HL-60 (cell line): Measurements from ENCODE around the gene AQP7.

Source experiments
- DNase-seq, 2 experiments: peaks; one replicate each; pipeline ENCODE4 v3.0.0-alpha.2; 2010 to 2020; ENCODE audit warnings: low read depth in 1 of 2, low spot score in 1 of 2
- H3K27ac ChIP-seq: fragments of 250-450 bp; sonication (Bioruptor Pico); replicated peaks from 2 replicates; pipeline ENCODE4 v1.5.1; 2020; ENCODE audit warnings: mild to moderate bottlenecking, moderate library complexity
- H3K27me3 ChIP-seq: fragments of 250-450 bp; sonication (Bioruptor Pico); 2 replicates; pipeline ENCODE4 v1.5.1; 2021; ENCODE audit warnings: mild to moderate bottlenecking, moderate library complexity; ENCODE audit not compliant: insufficient read depth, poor library complexity, severe bottlenecking
- H3K4me3 ChIP-seq: replicated peaks from 2 replicates; pipeline ENCODE4 v1.5.1; 2011; ENCODE audit warnings: mild to moderate bottlenecking, control low read depth, low read length; ENCODE audit not compliant: insufficient read depth
- GABPA ChIP-seq: IDR thresholded peaks from 2 replicates; pipeline ENCODE4 v1.6.1; 2012; ENCODE audit warnings: low read depth
- POLR2AphosphoS5 ChIP-seq: IDR thresholded peaks from 2 replicates; pipeline ENCODE4 v1.6.1; 2012; ENCODE audit warnings: low read depth
- SPI1 ChIP-seq: IDR thresholded peaks from 2 replicates; pipeline ENCODE4 v1.6.1; 2012; ENCODE audit warnings: low read depth, mild to moderate bottlenecking, borderline replicate concordance
- TF ChIP-seq, protein P1 (sequence below): IDR thresholded peaks from one replicate; pipeline ENCODE4 v1.5.1; 2011; ENCODE audit warnings: low read length, control low read depth, inconsistent platforms; ENCODE audit not compliant: insufficient read depth
- TF ChIP-seq, protein P2 (sequence below): IDR thresholded peaks from 2 replicates; pipeline ENCODE4 v1.6.1; 2012; ENCODE audit warnings: low read depth; ENCODE audit not compliant: insufficient replicate concordance

Gene AQP7

DNA sequence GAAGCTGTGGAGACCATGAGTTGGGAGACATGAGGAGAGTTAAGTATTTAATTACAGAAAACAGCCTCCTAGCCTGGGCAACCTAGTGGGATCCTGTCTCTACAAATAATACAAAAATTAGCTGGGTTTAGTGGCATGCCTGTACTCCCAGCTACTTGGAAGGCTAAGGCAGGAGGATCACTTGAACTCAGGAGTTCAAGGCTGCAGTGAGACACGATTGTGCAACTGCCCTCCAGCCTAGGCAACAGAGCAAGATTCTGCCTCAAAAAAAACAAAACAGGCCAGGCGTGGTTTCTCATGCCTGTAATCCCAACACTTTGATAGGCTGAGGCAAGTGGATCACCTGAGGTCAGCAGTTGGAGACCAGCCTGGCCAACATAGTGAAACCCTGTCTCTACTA is 52.6 kb downstream of the AQP7 start:
- TF ChIP-seq GABPA, result no peak
- TF ChIP-seq POLR2AphosphoS5, result no peak
- TF ChIP-seq SPI1, result no peak
- TF ChIP-seq, protein P1, sequence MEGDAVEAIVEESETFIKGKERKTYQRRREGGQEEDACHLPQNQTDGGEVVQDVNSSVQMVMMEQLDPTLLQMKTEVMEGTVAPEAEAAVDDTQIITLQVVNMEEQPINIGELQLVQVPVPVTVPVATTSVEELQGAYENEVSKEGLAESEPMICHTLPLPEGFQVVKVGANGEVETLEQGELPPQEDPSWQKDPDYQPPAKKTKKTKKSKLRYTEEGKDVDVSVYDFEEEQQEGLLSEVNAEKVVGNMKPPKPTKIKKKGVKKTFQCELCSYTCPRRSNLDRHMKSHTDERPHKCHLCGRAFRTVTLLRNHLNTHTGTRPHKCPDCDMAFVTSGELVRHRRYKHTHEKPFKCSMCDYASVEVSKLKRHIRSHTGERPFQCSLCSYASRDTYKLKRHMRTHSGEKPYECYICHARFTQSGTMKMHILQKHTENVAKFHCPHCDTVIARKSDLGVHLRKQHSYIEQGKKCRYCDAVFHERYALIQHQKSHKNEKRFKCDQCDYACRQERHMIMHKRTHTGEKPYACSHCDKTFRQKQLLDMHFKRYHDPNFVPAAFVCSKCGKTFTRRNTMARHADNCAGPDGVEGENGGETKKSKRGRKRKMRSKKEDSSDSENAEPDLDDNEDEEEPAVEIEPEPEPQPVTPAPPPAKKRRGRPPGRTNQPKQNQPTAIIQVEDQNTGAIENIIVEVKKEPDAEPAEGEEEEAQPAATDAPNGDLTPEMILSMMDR, result no peak
- TF ChIP-seq, protein P2, sequence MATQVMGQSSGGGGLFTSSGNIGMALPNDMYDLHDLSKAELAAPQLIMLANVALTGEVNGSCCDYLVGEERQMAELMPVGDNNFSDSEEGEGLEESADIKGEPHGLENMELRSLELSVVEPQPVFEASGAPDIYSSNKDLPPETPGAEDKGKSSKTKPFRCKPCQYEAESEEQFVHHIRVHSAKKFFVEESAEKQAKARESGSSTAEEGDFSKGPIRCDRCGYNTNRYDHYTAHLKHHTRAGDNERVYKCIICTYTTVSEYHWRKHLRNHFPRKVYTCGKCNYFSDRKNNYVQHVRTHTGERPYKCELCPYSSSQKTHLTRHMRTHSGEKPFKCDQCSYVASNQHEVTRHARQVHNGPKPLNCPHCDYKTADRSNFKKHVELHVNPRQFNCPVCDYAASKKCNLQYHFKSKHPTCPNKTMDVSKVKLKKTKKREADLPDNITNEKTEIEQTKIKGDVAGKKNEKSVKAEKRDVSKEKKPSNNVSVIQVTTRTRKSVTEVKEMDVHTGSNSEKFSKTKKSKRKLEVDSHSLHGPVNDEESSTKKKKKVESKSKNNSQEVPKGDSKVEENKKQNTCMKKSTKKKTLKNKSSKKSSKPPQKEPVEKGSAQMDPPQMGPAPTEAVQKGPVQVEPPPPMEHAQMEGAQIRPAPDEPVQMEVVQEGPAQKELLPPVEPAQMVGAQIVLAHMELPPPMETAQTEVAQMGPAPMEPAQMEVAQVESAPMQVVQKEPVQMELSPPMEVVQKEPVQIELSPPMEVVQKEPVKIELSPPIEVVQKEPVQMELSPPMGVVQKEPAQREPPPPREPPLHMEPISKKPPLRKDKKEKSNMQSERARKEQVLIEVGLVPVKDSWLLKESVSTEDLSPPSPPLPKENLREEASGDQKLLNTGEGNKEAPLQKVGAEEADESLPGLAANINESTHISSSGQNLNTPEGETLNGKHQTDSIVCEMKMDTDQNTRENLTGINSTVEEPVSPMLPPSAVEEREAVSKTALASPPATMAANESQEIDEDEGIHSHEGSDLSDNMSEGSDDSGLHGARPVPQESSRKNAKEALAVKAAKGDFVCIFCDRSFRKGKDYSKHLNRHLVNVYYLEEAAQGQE, result no peak
- Histone ChIP-seq H3K27me3 (no peaks in the 10 kb centered on the region), H3K27ac (no peak overlapping the region), H3K4me3 (no peak overlapping the region)
- no peak for DNase-seq

DNA sequence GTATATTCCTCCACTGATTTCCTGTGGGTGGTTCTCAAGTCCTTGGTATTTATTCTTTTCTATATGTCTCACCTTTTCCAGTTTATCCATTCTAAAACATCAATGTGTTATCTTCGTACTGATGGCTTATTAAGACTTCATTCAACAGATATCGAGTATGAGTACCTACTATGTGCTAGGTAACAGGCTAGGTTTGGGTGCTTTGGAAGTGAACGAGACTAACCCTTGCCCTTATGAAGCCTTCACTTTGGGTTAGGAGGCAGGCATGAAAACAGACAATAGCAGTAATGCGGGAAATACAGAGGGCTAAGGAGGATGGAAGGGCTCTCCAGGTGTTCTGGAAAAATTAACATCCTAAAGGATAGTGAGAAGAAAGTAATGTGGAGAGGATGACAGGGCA is 53.4 kb downstream of the AQP7 start:
- Histone ChIP-seq H3K4me3 (no peak overlapping the region), H3K27me3 (no peaks in the 10 kb centered on the region), H3K27ac (no peak overlapping the region)
- no peak for TF ChIP-seq POLR2AphosphoS5
- no peak for TF ChIP-seq GABPA
- TF ChIP-seq, protein P2, result no peak
- TF ChIP-seq SPI1, result no peak
- TF ChIP-seq, protein P1, result no peak
- DNase-seq, result no peak

DNA sequence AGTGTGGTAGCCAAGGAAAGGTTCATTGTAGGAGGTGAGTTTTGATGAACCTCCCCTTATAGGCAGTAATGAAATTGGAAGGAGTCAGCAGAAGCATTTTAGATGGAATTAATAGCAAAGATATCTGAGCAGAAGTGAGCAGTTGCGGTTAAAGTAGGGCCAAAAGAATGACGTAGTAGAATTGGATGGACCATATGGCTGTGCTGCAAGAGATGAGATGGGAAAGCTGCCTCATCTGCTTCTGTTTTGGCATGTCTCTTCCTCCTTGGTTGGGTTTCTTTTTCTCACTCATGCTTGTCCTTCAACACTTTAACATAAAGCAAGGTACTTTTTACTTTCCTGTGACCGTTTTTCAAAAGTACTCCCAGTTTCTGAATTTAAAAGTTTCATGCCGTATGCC is 55.8 kb downstream of the AQP7 start:
- H3K4me3 ChIP-seq, result no peak overlapping the region
- no peak for DNase-seq
- no peak overlapping the region for H3K27ac ChIP-seq
- no peaks in the 10 kb centered on the region for H3K27me3 ChIP-seq
- TF ChIP-seq, protein P1, result no peak
- TF ChIP-seq GABPA, result no peak
- TF ChIP-seq, protein P2, result no peak
- TF ChIP-seq POLR2AphosphoS5, result no peak
- no peak for TF ChIP-seq SPI1
